ENCODE measurements around the gene TNNT2. TPM values are rescaled to one million over a fixed set of nuclear protein-coding genes. Genes with fewer than 3 reads are reported as not detected.

Gene TNNT2
- total and polyA plus RNA-seq, 2 donors (not counting 1 experiment from before 2014, with no cell fraction given) = not detected

GRCh38 chr1:201393076-201393475 lies 15.6 kb upstream of the TNNT2 start:
- Histone ChIP-seq H4K20me1 (ENCODE audit: control insufficient read depth, insufficient read depth, low read length, poor library complexity, severe bottlenecking) (no peaks in the 10 kb centered on the region), H3K9ac (ENCODE audit: low read length) (no peak overlapping the region), H3K4me3 (ENCODE audit: control extremely low read depth in 1 of 5, extremely low read depth in 1 of 5, insufficient read depth in 1 of 5, low read depth in 2 of 5, low read length in 4 of 5) (no peak overlapping the region), H3K4me1 (ENCODE audit: control insufficient read depth in 2 of 2, insufficient read depth in 2 of 2, low read length in 2 of 2) (no peaks in the 10 kb centered on the region), H2AFZ (ENCODE audit: insufficient read depth, low read depth, low read length, poor library complexity, severe bottlenecking) (no peak overlapping the region), H3K9me3 (ENCODE audit: control extremely low read depth in 1 of 3, control insufficient read depth in 2 of 3, insufficient read depth in 1 of 3, low read length in 2 of 3) (no peaks in the 10 kb centered on the region), H3K79me2 (ENCODE audit: control insufficient read depth, insufficient read depth, low read length) (no peaks in the 10 kb centered on the region), H3K36me3 (replicated peaks in 1 of 2; ENCODE audit: control extremely low read depth in 1 of 2, control insufficient read depth in 1 of 2, extremely low read depth in 1 of 2, insufficient read depth in 2 of 2, low read length in 1 of 2) (no peaks in the 10 kb centered on the region), H3K4me2 (replicated peaks; ENCODE audit: low read depth, low read length, poor library complexity, severe bottlenecking) (no peak overlapping the region), H3K27ac (ENCODE audit: low read length in 2 of 2) (no peak overlapping the region), H3K27me3 (replicated peaks in 1 of 4; ENCODE audit: control extremely low read depth in 1 of 4, control insufficient read depth in 3 of 4, insufficient read depth in 4 of 4, low read length in 3 of 4) (peaks cover 0 to 10% (median 3%) of the 10 kb centered on the region in 4 experiments)
- H3K9me3 Mint-ChIP-seq (ENCODE audit: insufficient read depth) = no peaks in the 10 kb centered on the region
- H3K4me1 Mint-ChIP-seq = no peaks in the 10 kb centered on the region
- ATAC-seq (ENCODE audit: low read depth) (no peak), DNase-seq (no peak)
- intact Hi-C loops (cut with micrococcal nuclease) = no loop called here
- 8% methylated on average over 3 of the region's 3 CpGs for WGBS (ENCODE audit: insufficient coverage)
- H3K27ac Mint-ChIP-seq = no peak overlapping the region
- H3K4me3 Mint-ChIP-seq = no peak overlapping the region
- ChIA-PET POLR2A (no interaction called here), CTCF (interaction anchor here (0.7 kb wide), 1 partner anchor 13 kb away, joined by 3 read pairs; no protein-coding TSS in a partner anchor)
- TF ChIP-seq EZH2 (IDR thresholded peaks at IDR 0.05; ENCODE audit: borderline replicate concordance, insufficient read depth, low read depth, low read length, poor library complexity, severe bottlenecking) (no peak), CTCF (IDR thresholded peaks at IDR 0.05) (no peak)
- peaks cover 36% of the 10 kb centered on the region for H3K27me3 Mint-ChIP-seq

- Histone ChIP-seq H2AFZ (ENCODE audit: insufficient read depth, low read depth, low read length, poor library complexity, severe bottlenecking) (no peak overlapping the region), H3K4me2 (replicated peaks; ENCODE audit: low read depth, low read length, poor library complexity, severe bottlenecking) (no peak overlapping the region), H4K20me1 (ENCODE audit: control insufficient read depth, insufficient read depth, low read length, poor library complexity, severe bottlenecking) (no peaks in the 10 kb centered on the region), H3K9ac (ENCODE audit: low read length) (no peak overlapping the region), H3K27me3 (replicated peaks in 1 of 4; ENCODE audit: control extremely low read depth in 1 of 4, control insufficient read depth in 3 of 4, insufficient read depth in 4 of 4, low read length in 3 of 4) (peaks cover 0 to 13% (median 0%) of the 10 kb centered on the region in 4 experiments), H3K9me3 (ENCODE audit: control extremely low read depth in 1 of 3, control insufficient read depth in 2 of 3, insufficient read depth in 1 of 3, low read length in 2 of 3) (no peaks in the 10 kb centered on the region), H3K36me3 (replicated peaks in 1 of 2; ENCODE audit: control extremely low read depth in 1 of 2, control insufficient read depth in 1 of 2, extremely low read depth in 1 of 2, insufficient read depth in 2 of 2, low read length in 1 of 2) (no peaks in the 10 kb centered on the region), H3K4me1 (ENCODE audit: control insufficient read depth in 2 of 2, insufficient read depth in 2 of 2, low read length in 2 of 2) (no peaks in the 10 kb centered on the region), H3K4me3 (ENCODE audit: control extremely low read depth in 1 of 5, extremely low read depth in 1 of 5, insufficient read depth in 1 of 5, low read depth in 2 of 5, low read length in 4 of 5) (no peak overlapping the region), H3K79me2 (ENCODE audit: control insufficient read depth, insufficient read depth, low read length) (no peaks in the 10 kb centered on the region), H3K27ac (ENCODE audit: low read length in 2 of 2) (no peak overlapping the region)
- H3K4me1 Mint-ChIP-seq = no peaks in the 10 kb centered on the region
- POLR2A ChIA-PET = no interaction called here
- CTCF ChIA-PET = no interaction called here
- ATAC-seq (ENCODE audit: low read depth) = no peak
- no peak overlapping the region for H3K4me3 Mint-ChIP-seq
- no peaks in the 10 kb centered on the region for H3K9me3 Mint-ChIP-seq (ENCODE audit: insufficient read depth)
- H3K27me3 Mint-ChIP-seq = peaks cover 34% of the 10 kb centered on the region
- DNase-seq = no peak
- intact Hi-C loops (cut with micrococcal nuclease) = no loop called here
- TF ChIP-seq EZH2 (IDR thresholded peaks at IDR 0.05; ENCODE audit: borderline replicate concordance, insufficient read depth, low read depth, low read length, poor library complexity, severe bottlenecking) = no peak
- no peak for TF ChIP-seq CTCF (IDR thresholded peaks at IDR 0.05)
- H3K27ac Mint-ChIP-seq = no peak overlapping the region
- 81% methylated on average over 9 of the region's 9 CpGs for WGBS (ENCODE audit: insufficient coverage)
Observed at GRCh38 chr1:201391651-201392511, 14.4 kb upstream of the TNNT2 start.

Data from B cell (primary cell).